ENCODE data around the gene LRCH3.

GRCh38 chr3:197881270-197881969 lies 90.4 kb downstream of the LRCH3 start:
- TF ChIP-seq, protein P1, sequence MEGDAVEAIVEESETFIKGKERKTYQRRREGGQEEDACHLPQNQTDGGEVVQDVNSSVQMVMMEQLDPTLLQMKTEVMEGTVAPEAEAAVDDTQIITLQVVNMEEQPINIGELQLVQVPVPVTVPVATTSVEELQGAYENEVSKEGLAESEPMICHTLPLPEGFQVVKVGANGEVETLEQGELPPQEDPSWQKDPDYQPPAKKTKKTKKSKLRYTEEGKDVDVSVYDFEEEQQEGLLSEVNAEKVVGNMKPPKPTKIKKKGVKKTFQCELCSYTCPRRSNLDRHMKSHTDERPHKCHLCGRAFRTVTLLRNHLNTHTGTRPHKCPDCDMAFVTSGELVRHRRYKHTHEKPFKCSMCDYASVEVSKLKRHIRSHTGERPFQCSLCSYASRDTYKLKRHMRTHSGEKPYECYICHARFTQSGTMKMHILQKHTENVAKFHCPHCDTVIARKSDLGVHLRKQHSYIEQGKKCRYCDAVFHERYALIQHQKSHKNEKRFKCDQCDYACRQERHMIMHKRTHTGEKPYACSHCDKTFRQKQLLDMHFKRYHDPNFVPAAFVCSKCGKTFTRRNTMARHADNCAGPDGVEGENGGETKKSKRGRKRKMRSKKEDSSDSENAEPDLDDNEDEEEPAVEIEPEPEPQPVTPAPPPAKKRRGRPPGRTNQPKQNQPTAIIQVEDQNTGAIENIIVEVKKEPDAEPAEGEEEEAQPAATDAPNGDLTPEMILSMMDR (IDR thresholded peaks at IDR 0.05): no peak
- TF ChIP-seq POLR2AphosphoS5 (IDR thresholded peaks at IDR 0.05) (no peak), POLR2A (IDR thresholded peaks at IDR 0.05) (no peak), EP300 (IDR thresholded peaks at IDR 0.05) (no peak)
